Measurements from ENCODE around the gene TRPM3.

TRPM3 gene

GRCh38 chr9:70677055-70677735 lies 444.2 kb downstream of the TRPM3 start:
- no peak for TF ChIP-seq CTCF (IDR thresholded peaks at IDR 0.05; ENCODE audit: borderline replicate concordance, control extremely low read depth, extremely low read depth, insufficient read depth, missing control alignments)
- in situ Hi-C loops (cut with MboI; ENCODE audit: low sequenced_read_pairs, unreplicated experiment) = no loop called here
- no peak for DNase-seq (ENCODE audit: low spot score)

DNA sequence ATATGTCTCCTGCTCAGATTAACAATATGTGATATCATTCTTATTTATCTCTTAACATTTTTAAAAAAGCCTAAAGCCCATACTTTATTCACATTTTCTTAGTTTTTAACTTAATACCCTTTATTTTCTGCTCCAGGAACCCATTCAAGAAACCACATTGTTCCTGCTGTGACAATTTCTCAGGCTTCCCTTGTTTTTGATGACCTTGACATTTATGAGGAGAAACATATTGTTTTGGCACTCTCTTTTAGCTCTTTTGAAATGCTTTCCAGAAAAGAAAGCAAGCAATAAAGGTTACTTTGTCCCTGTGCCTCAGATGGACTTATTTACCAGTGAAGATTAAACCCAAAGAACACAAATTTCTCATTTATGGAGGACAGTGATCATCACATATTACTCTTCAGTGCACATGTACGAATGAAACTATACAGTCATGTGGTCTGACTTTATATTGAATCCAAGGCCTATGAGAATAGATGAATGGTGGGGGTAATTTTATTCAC lies 445.5 kb downstream of the TRPM3 start:
- DNase-seq (ENCODE audit: low spot score) = no peak
- TF ChIP-seq CTCF (IDR thresholded peaks at IDR 0.05; ENCODE audit: borderline replicate concordance, control extremely low read depth, extremely low read depth, insufficient read depth, missing control alignments) = no peak
- in situ Hi-C loops (cut with MboI; ENCODE audit: low sequenced_read_pairs, unreplicated experiment) = no loop called here

DNA sequence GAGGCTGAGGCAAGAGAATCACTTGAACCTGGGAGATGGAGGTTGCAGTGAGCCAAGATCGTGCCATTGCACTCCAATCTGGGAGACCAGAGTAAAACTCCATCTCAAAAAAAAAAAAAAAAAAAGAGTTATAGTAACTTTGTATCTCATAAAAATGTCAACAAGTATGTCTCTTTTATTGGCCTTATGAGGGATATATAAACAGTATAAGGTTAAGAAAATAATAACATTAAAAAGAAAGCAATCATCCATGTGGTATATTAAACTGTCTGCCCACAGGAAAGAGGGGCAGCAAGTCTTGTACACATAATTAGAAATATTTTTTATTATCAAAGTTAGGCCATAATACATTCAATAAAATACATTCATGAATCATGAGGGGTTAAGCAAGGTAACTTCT lies 447.6 kb downstream of the TRPM3 start:
- TF ChIP-seq CTCF (IDR thresholded peaks at IDR 0.05; ENCODE audit: borderline replicate concordance, control extremely low read depth, extremely low read depth, insufficient read depth, missing control alignments) = no peak
- in situ Hi-C loops (cut with MboI; ENCODE audit: low sequenced_read_pairs, unreplicated experiment) = no loop called here
- no peak for DNase-seq (ENCODE audit: low spot score)

DNA sequence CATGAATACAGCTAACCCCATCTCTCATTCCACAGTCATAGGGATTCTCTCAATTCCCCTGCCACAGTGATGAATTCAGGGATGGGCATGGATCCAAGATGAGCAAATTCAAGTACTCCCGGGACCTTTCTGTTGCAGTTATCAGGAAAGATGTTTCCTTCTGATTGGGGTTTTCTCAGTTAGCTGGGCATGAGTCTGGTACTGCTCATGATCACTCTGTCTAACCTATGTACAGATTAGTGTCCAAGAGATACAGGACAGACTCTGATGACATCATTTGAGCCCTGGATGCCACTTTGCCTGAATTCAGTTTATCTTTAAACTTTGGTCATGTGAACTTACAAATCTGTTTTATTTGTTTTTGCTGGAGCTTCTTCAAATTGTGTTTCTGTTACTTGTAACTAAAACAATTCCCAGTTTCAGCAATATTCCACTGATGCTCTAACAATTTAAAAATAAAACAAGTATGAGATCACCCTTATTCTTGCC lies 449.2 kb downstream of the TRPM3 start:
- TF ChIP-seq CTCF (IDR thresholded peaks at IDR 0.05; ENCODE audit: borderline replicate concordance, control extremely low read depth, extremely low read depth, insufficient read depth, missing control alignments) = no peak
- in situ Hi-C loops (cut with MboI; ENCODE audit: low sequenced_read_pairs, unreplicated experiment) = no loop called here
- DNase-seq (ENCODE audit: low spot score) = no peak

GRCh38 chr9:70668751-70669150 lies 452.7 kb downstream of the TRPM3 start:
- no peak for TF ChIP-seq CTCF (IDR thresholded peaks at IDR 0.05; ENCODE audit: borderline replicate concordance, control extremely low read depth, extremely low read depth, insufficient read depth, missing control alignments)
- in situ Hi-C loops (cut with MboI; ENCODE audit: low sequenced_read_pairs, unreplicated experiment) = no loop called here
- DNase-seq (ENCODE audit: low spot score) = no peak

GRCh38 chr9:70658765-70659164 lies 462.7 kb downstream of the TRPM3 start:
- DNase-seq (ENCODE audit: low spot score) = no peak
- TF ChIP-seq CTCF (IDR thresholded peaks at IDR 0.05; ENCODE audit: borderline replicate concordance, control extremely low read depth, extremely low read depth, insufficient read depth, missing control alignments) = no peak
- in situ Hi-C loops (cut with MboI; ENCODE audit: low sequenced_read_pairs, unreplicated experiment) = no loop called here

All from GM13976 (cell line).